K562 (cell line): Measurements from ENCODE around the gene NUMB. TPM values are rescaled to one million over a fixed set of nuclear protein-coding genes. Genes with fewer than 3 reads are reported as not detected.

Experiments used
- CHD4 ChIP-seq: fragments of 200-600 bp; sonication (generic); IDR thresholded peaks from 3 replicates; pipeline ENCODE4 v1.6.1; 2012; ENCODE audit warnings: low read depth, mild to moderate bottlenecking, mixed read lengths, low read length, inconsistent platforms; ENCODE audit not compliant: insufficient read depth, insufficient replicate concordance, poor library complexity, severe bottlenecking
- CREM ChIP-seq: IDR thresholded peaks from 2 replicates; pipeline ENCODE4 v1.6.1; 2014; ENCODE audit warnings: antibody characterized with exemption, low read depth
- DPF2 ChIP-seq: fragments of 450-650 bp; IDR thresholded peaks from 2 replicates; pipeline ENCODE4 v1.6.1; 2016
- EGR1 ChIP-seq: fragments of 450-650 bp; conservative IDR thresholded peaks from 2 replicates; pipeline ENCODE4 v1.6.1; 2017; ENCODE audit warnings: mild to moderate bottlenecking
- FOS ChIP-seq: IDR thresholded peaks from 3 replicates; pipeline ENCODE4 v1.6.1; 2011; ENCODE audit not compliant: insufficient read length; ENCODE audit errors: extremely low read depth
- NUFIP1 ChIP-seq: fragments of 450-650 bp; IDR thresholded peaks from 2 replicates; pipeline ENCODE4 v1.6.1; 2018; ENCODE audit not compliant: partially characterized antibody
- POLR2H ChIP-seq: IDR thresholded peaks from 2 replicates; pipeline ENCODE4 v1.6.1; 2016; ENCODE audit warnings: missing genetic modification characterization, low read depth, mild to moderate bottlenecking, control low read depth, missing compliant biosample characterization, moderate library complexity
- POLR3A ChIP-seq: IDR thresholded peaks from 2 replicates; pipeline ENCODE4 v1.6.1; 2011; ENCODE audit warnings: borderline replicate concordance, mild to moderate bottlenecking, moderate library complexity; ENCODE audit not compliant: insufficient read length, insufficient read depth; ENCODE audit errors: extremely low read depth
- PRPF4 ChIP-seq: fragments of 200-400 bp; formaldehyde crosslinking; IDR thresholded peaks from one replicate; pipeline ENCODE4 v1.6.1; 2017; ENCODE audit warnings: low read length, low read depth, mild to moderate bottlenecking; ENCODE audit not compliant: insufficient read depth, poor library complexity, severe bottlenecking
- SIX5 ChIP-seq, 2 experiments: IDR thresholded peaks; 2 replicates each; pipeline ENCODE4 v1.6.1; 2011; ENCODE audit warnings: low read length in 2 of 2, borderline replicate concordance in 1 of 2, low read depth in 1 of 2, mild to moderate bottlenecking in 1 of 2, moderate library complexity in 1 of 2; ENCODE audit not compliant: insufficient read depth in 1 of 2
- ZFP30 ChIP-seq: fragments of 250-450 bp; sonication (Bioruptor Pico); IDR thresholded peaks from 2 replicates; pipeline ENCODE4 v1.8.0; 2022; ENCODE audit warnings: moderate library complexity, mild to moderate bottlenecking, inconsistent platforms, borderline replicate concordance
- ZNF561 ChIP-seq: fragments of 450-650 bp; formaldehyde crosslinking; conservative IDR thresholded peaks from 2 replicates; pipeline ENCODE4 v1.4.0; 2020; ENCODE audit warnings: mild to moderate bottlenecking, moderate library complexity
- polyA plus RNA-seq, 8 experiments: library from polyadenylated mRNA; depleted of rRNA in 4 of 8; stranded (reverse) in 5 of 8; unstranded in 3 of 8; fragments of >200 nt; fragmentation: Nextera tagmentation in 2 of 8; fragmentation: Illumina TruSeq in 1 of 8; extraction: Ambion mirVana in 2 of 8; extraction: Trizol in 1 of 8; gene quantifications; 2 replicates each; pipeline versions ENCODE4 v1.2.1 to v1.2.3, GENCODE V29; 2011 to 2014; ENCODE audit warnings: inconsistent platforms in 1 of 8, missing spikeins in 1 of 8
- total RNA-seq, 7 experiments: library from RNA; depleted of rRNA in 6 of 7; stranded (reverse); fragments of >200 nt in 6 of 7; fragmentation: Illumina TruSeq in 2 of 7; extraction: Trizol in 2 of 7; gene quantifications; 2 replicates each; pipeline versions ENCODE4 v1.2.1 to v1.2.3, GENCODE V29; 2011 to 2021; ENCODE audit warnings: low replicate concordance in 1 of 7
- TF ChIP-seq, protein P1 (sequence below): fragments of 200-800 bp; sonication (Bioruptor generic); IDR thresholded peaks from 2 replicates; pipeline ENCODE4 v1.6.1; 2016; ENCODE audit warnings: missing genetic modification characterization, missing compliant biosample characterization
- TF ChIP-seq, protein P2 (sequence below): fragments of 450-650 bp; formaldehyde crosslinking; IDR thresholded peaks from 2 replicates; pipeline ENCODE4 v1.4.0; 2020; ENCODE audit warnings: mild to moderate bottlenecking, mixed read lengths
- TF ChIP-seq, protein P3 (sequence below), 2 experiments: IDR thresholded peaks; 2 replicates each; pipeline ENCODE4 v1.6.1; 2012; ENCODE audit warnings: improper control_type of control experiment in 2 of 2, low read depth in 2 of 2, low read length in 2 of 2, borderline replicate concordance in 1 of 2
- TF ChIP-seq, protein P4 (sequence below): fragments of 450-650 bp; formaldehyde crosslinking; IDR thresholded peaks from 2 replicates; pipeline ENCODE4 v1.4.0; 2020; ENCODE audit warnings: mild to moderate bottlenecking, moderate library complexity

Gene NUMB
- total and polyA plus RNA-seq, 9 of the 15 experiments (the other 6 are each of a cell fraction or from before 2014, with no cell fraction given): 13.5 to 54.0 (median 32.3) TPM

DNA sequence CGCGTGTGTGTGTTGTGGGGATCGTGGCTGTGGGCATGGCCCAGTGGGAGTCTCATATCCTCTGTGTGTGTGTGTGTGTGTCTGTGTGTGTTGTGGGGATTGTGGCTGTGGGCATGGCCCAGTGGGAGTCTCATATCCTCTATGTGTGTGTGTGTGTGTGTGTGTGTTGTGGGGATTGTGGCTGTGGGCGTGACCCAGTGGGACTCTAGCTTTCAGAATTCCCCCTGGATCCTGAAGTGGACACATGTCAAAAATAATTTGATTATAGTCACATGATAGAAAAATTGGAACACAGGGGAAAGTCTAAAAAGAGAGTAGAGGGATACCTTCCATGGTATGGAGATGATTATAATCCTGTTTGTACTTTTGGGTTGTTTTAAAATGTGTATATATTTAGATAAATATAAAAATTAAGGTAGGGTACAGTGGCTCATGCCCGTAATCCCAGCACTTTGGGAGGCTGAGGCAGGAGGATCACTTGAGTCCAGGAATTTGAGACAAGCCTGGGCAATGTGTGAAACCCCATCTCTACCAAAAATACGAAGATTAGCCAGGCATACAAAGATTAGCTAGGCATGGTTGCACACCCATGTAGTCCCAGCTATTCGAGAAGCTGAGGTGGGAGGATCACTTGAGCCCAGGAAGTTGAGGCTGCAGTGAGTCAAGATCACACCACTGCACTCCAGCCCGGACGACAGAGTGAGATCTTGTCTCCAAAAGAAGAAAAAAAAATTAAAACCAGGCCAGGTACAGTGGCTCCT lies 210.1 kb downstream of the NUMB start (continued):
- no peak for TF ChIP-seq FOS
- TF ChIP-seq, protein P1, sequence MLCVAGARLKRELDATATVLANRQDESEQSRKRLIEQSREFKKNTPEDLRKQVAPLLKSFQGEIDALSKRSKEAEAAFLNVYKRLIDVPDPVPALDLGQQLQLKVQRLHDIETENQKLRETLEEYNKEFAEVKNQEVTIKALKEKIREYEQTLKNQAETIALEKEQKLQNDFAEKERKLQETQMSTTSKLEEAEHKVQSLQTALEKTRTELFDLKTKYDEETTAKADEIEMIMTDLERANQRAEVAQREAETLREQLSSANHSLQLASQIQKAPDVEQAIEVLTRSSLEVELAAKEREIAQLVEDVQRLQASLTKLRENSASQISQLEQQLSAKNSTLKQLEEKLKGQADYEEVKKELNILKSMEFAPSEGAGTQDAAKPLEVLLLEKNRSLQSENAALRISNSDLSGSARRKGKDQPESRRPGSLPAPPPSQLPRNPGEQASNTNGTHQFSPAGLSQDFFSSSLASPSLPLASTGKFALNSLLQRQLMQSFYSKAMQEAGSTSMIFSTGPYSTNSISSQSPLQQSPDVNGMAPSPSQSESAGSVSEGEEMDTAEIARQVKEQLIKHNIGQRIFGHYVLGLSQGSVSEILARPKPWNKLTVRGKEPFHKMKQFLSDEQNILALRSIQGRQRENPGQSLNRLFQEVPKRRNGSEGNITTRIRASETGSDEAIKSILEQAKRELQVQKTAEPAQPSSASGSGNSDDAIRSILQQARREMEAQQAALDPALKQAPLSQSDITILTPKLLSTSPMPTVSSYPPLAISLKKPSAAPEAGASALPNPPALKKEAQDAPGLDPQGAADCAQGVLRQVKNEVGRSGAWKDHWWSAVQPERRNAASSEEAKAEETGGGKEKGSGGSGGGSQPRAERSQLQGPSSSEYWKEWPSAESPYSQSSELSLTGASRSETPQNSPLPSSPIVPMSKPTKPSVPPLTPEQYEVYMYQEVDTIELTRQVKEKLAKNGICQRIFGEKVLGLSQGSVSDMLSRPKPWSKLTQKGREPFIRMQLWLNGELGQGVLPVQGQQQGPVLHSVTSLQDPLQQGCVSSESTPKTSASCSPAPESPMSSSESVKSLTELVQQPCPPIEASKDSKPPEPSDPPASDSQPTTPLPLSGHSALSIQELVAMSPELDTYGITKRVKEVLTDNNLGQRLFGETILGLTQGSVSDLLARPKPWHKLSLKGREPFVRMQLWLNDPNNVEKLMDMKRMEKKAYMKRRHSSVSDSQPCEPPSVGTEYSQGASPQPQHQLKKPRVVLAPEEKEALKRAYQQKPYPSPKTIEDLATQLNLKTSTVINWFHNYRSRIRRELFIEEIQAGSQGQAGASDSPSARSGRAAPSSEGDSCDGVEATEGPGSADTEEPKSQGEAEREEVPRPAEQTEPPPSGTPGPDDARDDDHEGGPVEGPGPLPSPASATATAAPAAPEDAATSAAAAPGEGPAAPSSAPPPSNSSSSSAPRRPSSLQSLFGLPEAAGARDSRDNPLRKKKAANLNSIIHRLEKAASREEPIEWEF: no peak
- TF ChIP-seq, protein P2, sequence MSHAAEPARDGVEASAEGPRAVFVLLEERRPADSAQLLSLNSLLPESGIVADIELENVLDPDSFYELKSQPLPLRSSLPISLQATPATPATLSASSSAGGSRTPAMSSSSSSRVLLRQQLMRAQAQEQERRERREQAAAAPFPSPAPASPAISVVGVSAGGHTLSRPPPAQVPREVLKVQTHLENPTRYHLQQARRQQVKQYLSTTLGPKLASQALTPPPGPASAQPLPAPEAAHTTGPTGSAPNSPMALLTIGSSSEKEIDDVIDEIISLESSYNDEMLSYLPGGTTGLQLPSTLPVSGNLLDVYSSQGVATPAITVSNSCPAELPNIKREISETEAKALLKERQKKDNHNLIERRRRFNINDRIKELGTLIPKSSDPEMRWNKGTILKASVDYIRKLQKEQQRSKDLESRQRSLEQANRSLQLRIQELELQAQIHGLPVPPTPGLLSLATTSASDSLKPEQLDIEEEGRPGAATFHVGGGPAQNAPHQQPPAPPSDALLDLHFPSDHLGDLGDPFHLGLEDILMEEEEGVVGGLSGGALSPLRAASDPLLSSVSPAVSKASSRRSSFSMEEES (CRISPR knock-in tag): peak; percentile 52
- no peak for TF ChIP-seq POLR3A
- no peak for TF ChIP-seq NUFIP1
- TF ChIP-seq, protein P3, sequence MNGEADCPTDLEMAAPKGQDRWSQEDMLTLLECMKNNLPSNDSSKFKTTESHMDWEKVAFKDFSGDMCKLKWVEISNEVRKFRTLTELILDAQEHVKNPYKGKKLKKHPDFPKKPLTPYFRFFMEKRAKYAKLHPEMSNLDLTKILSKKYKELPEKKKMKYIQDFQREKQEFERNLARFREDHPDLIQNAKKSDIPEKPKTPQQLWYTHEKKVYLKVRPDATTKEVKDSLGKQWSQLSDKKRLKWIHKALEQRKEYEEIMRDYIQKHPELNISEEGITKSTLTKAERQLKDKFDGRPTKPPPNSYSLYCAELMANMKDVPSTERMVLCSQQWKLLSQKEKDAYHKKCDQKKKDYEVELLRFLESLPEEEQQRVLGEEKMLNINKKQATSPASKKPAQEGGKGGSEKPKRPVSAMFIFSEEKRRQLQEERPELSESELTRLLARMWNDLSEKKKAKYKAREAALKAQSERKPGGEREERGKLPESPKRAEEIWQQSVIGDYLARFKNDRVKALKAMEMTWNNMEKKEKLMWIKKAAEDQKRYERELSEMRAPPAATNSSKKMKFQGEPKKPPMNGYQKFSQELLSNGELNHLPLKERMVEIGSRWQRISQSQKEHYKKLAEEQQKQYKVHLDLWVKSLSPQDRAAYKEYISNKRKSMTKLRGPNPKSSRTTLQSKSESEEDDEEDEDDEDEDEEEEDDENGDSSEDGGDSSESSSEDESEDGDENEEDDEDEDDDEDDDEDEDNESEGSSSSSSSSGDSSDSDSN (IDR thresholded peaks at IDR 0.05; ENCODE audit: borderline replicate concordance in 1 of 2, low read depth in 2 of 2, low read length in 2 of 2): no peak
- no peak for TF ChIP-seq SIX5 (IDR thresholded peaks at IDR 0.05; ENCODE audit: borderline replicate concordance in 1 of 2, insufficient read depth in 1 of 2, low read depth in 1 of 2, low read length in 2 of 2)
- TF ChIP-seq ZFP30 (CRISPR knock-in tag): no peak
- TF ChIP-seq PRPF4: no peak
- peak; percentile 12 for TF ChIP-seq CHD4
- peak; percentile 24; the same call in 1 of the 2 replicates for TF ChIP-seq CREM
- TF ChIP-seq, protein P4, sequence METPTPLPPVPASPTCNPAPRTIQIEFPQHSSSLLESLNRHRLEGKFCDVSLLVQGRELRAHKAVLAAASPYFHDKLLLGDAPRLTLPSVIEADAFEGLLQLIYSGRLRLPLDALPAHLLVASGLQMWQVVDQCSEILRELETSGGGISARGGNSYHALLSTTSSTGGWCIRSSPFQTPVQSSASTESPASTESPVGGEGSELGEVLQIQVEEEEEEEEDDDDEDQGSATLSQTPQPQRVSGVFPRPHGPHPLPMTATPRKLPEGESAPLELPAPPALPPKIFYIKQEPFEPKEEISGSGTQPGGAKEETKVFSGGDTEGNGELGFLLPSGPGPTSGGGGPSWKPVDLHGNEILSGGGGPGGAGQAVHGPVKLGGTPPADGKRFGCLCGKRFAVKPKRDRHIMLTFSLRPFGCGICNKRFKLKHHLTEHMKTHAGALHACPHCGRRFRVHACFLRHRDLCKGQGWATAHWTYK (CRISPR knock-in tag): no peak
- TF ChIP-seq ZNF561: no peak
- no peak for TF ChIP-seq POLR2H (tag)
- TF ChIP-seq EGR1: no peak
- TF ChIP-seq DPF2: peak; percentile 42
